HUDEP-2 (cell line): ENCODE results near the gene IGF2BP2.
"Not testable (repeated sequence)": the region's sequence is repeated elsewhere in the genome, so short reads cannot be mapped to it uniquely, and the experiment has no call there.

ENCODE experiments used
- DNase-seq, 76 experiments: peaks; one replicate each; lab custom pipeline; 2025; ENCODE audit not compliant: unreplicated experiment in 76 of 76; lab: John Stamatoyannopoulos, UW

Gene IGF2BP2

GRCh38 chr3:185647880-185648210 lies 177.0 kb downstream of the IGF2BP2 start:
- DNase-seq, result no peak

- DNase-seq, result no peak
Observed at GRCh38 chr3:185647134-185647879, 177.5 kb downstream of the IGF2BP2 start.

GRCh38 chr3:185646382-185647133 lies 178.3 kb downstream of the IGF2BP2 start:
- DNase-seq, result no peak

- no peak for DNase-seq
Observed at GRCh38 chr3:185645596-185646381, 179.1 kb downstream of the IGF2BP2 start.

- DNase-seq, result not testable (repeated sequence)
Observed at GRCh38 chr3:185645191-185645590, 179.7 kb downstream of the IGF2BP2 start.

GRCh38 chr3:185640308-185640707 lies 184.5 kb downstream of the IGF2BP2 start:
- no peak for DNase-seq

GRCh38 chr3:185639632-185640206 lies 185.1 kb downstream of the IGF2BP2 start:
- no peak for DNase-seq

- DNase-seq, result not testable (repeated sequence)
Observed at GRCh38 chr3:185638651-185639050, 186.2 kb downstream of the IGF2BP2 start.

GRCh38 chr3:185637388-185637787 lies 187.5 kb downstream of the IGF2BP2 start:
- no peak for DNase-seq

- DNase-seq, result no peak
Observed at GRCh38 chr3:185632996-185633395, 191.8 kb downstream of the IGF2BP2 start.

- DNase-seq, result no peak
Observed at GRCh38 chr3:185631508-185632206, 193.2 kb downstream of the IGF2BP2 start.

GRCh38 chr3:185631108-185631507 lies 193.7 kb downstream of the IGF2BP2 start:
- DNase-seq, result no peak

- no peak for DNase-seq
Observed at GRCh38 chr3:185630182-185630622, 194.6 kb downstream of the IGF2BP2 start.

- no peak for DNase-seq
Observed at GRCh38 chr3:185629554-185630181, 195.2 kb downstream of the IGF2BP2 start.

- no peak for DNase-seq
Observed at GRCh38 chr3:185625784-185626183, 199.1 kb downstream of the IGF2BP2 start.

- no peak for DNase-seq
Observed at GRCh38 chr3:185623939-185624665, 200.7 kb downstream of the IGF2BP2 start.

GRCh38 chr3:185613016-185613415 lies 211.8 kb downstream of the IGF2BP2 start:
- DNase-seq, result no peak

GRCh38 chr3:185606196-185606595 lies 218.6 kb downstream of the IGF2BP2 start:
- no peak for DNase-seq

- DNase-seq, result no peak
Observed at GRCh38 chr3:185605566-185605965, 219.3 kb downstream of the IGF2BP2 start.
